ENCODE results near the gene NMNAT3. TPM values are rescaled to one million over a fixed set of nuclear protein-coding genes. Genes with fewer than 3 reads are reported as not detected.

Gene NMNAT3
- total RNA-seq, 1 experiment from 2014 or later: 1.3 TPM

DNA sequence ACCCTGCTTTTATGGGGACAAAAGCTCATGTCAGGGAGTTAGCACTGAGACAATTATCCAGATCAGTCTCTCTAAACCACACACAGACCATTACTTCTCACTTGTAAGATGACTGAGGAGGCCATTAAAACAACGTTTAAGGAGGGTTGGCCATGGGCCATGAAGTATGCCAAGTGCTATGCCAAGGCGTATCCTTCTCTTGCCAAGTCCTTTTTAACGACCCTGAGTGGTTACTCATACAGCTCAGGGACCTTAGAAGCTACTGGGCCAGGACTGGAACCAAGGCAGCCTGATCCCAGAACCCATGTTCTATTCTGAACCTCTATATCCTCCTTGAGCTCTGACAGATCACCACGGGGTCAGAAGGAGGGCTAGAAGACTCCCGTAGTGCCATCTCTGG is 50.0 kb downstream of the NMNAT3 start:
- no peak overlapping the region for H4K5ac ChIP-seq (ENCODE audit: insufficient read length, low read depth, low read length)
- no peak overlapping the region for H3K4ac ChIP-seq (ENCODE audit: low read depth, low read length)
- H2BK5ac ChIP-seq (ENCODE audit: insufficient read length, low read length): no peak overlapping the region
- no peaks in the 10 kb centered on the region for H3K4me1 ChIP-seq (ENCODE audit: insufficient read depth, low read length)
- H2BK12ac ChIP-seq (ENCODE audit: insufficient read length, low read depth, low read length): no peak overlapping the region
- Mint-ChIP-seq H3K27me3 (ENCODE audit: low read depth) (no peaks in the 10 kb centered on the region; the same call in 1 of the 2 replicates), H3K27ac (no peak overlapping the region), H3K9me3 (no peaks in the 10 kb centered on the region), H3K36me3 (ENCODE audit: insufficient read depth in 1 of 3, low read depth in 3 of 3) (no peaks in the 10 kb centered on the region), H3K4me1 (peaks cover 3 to 6% of the 10 kb centered on the region in 2 experiments; a peak in 3 of 4 replicates), H3K4me3 (no peak overlapping the region)
- no peak overlapping the region for H3T11ph ChIP-seq (ENCODE audit: low read length)
- no peak overlapping the region for H2AFZ ChIP-seq (ENCODE audit: low read length)
- no peaks in the 10 kb centered on the region for H4K20me1 ChIP-seq (ENCODE audit: control insufficient read depth, insufficient read depth, insufficient read length)
- H3K4me2 ChIP-seq (ENCODE audit: insufficient read depth, insufficient read length, low read length): no peak overlapping the region
- H3K79me1 ChIP-seq (ENCODE audit: insufficient read depth, low read depth, low read length, poor library complexity, severe bottlenecking): no peaks in the 10 kb centered on the region
- no peaks in the 10 kb centered on the region for H3K79me2 ChIP-seq (ENCODE audit: insufficient read depth, low read length)
- TF ChIP-seq, protein P1, sequence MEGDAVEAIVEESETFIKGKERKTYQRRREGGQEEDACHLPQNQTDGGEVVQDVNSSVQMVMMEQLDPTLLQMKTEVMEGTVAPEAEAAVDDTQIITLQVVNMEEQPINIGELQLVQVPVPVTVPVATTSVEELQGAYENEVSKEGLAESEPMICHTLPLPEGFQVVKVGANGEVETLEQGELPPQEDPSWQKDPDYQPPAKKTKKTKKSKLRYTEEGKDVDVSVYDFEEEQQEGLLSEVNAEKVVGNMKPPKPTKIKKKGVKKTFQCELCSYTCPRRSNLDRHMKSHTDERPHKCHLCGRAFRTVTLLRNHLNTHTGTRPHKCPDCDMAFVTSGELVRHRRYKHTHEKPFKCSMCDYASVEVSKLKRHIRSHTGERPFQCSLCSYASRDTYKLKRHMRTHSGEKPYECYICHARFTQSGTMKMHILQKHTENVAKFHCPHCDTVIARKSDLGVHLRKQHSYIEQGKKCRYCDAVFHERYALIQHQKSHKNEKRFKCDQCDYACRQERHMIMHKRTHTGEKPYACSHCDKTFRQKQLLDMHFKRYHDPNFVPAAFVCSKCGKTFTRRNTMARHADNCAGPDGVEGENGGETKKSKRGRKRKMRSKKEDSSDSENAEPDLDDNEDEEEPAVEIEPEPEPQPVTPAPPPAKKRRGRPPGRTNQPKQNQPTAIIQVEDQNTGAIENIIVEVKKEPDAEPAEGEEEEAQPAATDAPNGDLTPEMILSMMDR (conservative IDR thresholded peaks at IDR 0.05): no peak
- H3K14ac ChIP-seq (ENCODE audit: insufficient read depth, low read length): no peak overlapping the region
- DNase-seq: no peak
- no peak overlapping the region for H3K9ac ChIP-seq (ENCODE audit: extremely low read depth, insufficient read length, low read length)
- no peak overlapping the region for H4K8ac ChIP-seq (replicated peaks; ENCODE audit: insufficient read length, low read depth, low read length)
- H2BK20ac ChIP-seq (ENCODE audit: low read depth, low read length, poor library complexity, severe bottlenecking): no peak overlapping the region
- H2BK15ac ChIP-seq (ENCODE audit: low read depth, low read length): no peak overlapping the region
- H2BK120ac ChIP-seq (ENCODE audit: low read depth, low read length, poor library complexity, severe bottlenecking): no peak overlapping the region
- H3K27ac ChIP-seq (ENCODE audit: insufficient read length, low read depth, low read length): no peak overlapping the region
- no peak overlapping the region for H4K91ac ChIP-seq (ENCODE audit: insufficient read length, low read depth, low read length)
- no peaks in the 10 kb centered on the region for H3K27me3 ChIP-seq (ENCODE audit: insufficient read depth, low read length)
- no peaks in the 10 kb centered on the region for H3K23me2 ChIP-seq (ENCODE audit: insufficient read length, low read depth, low read length, poor library complexity, severe bottlenecking)
- no peak overlapping the region for H3K18ac ChIP-seq (ENCODE audit: insufficient read length, low read depth, low read length)
- no peak overlapping the region for H3K56ac ChIP-seq (ENCODE audit: insufficient read length, low read depth, low read length)
- H3K9me3 ChIP-seq (ENCODE audit: control insufficient read depth, low read depth, low read length): no peaks in the 10 kb centered on the region
- H2AK5ac ChIP-seq (ENCODE audit: insufficient read length, low read length): no peak overlapping the region
- WGBS (ENCODE audit: extremely low coverage, insufficient read length, low lambda C conversion rate): no CpG with 5 or more reads among the region's 5 CpGs
- H3K23ac ChIP-seq (ENCODE audit: insufficient read length, low read depth, low read length): no peak overlapping the region
